Stimulated activated CD8-positive, alpha-beta memory T cell treated with anti-CD3 and anti-CD28 coated beads, Interleukin-7, amount 100 ng/mL, for 24 hours (primary cell): ENCODE data around the gene MYO5C.
"Not testable (repeated sequence)": the region's sequence is repeated elsewhere in the genome, so short reads cannot be mapped to it uniquely, and the experiment has no call there.

Experiments
- DNase-seq: peaks from one replicate; pipeline ENCODE4 v3.0.0-alpha.2; 2020; ENCODE audit warnings: low read depth

Gene MYO5C

DNA sequence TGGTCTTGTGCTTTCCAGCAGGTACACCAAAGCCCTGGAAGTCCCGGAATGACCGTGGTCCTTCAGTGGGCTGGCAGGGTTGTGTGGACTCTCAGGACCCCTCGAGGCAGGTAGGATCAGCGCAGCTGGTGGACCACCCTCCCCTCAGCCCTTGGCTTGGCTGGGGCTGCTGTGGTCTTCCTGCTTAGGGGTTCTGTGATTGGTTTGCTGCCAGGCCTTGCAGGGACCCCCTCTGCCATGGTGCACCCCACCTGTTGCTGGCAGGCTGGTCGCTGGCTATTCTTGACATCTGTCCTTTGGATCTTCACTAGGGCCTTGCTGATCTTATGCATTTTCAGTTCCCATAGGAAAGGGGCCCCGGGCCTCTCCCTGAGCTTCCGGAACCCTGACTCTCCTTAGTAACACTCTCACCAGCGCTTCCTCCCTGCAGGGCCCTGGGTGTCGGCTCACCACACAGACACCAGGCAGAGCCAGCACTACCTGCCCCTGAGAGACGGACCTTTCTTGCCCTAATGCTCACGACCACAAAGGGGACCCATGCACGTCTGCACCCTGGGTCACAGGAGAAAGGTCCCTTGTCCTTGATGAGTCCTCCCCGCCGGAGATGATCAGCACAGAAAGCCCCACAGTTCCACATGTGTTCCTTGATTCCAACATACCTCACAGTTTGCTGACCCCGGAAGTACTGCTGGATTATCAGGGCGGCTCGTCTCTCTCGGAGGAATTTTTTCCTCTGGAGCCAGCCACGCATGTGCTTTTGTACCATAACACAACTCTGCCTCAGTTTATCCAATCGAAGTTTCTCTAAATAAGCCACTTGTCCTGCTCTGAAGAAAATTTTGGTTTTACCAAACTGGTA, 51.7 kb downstream of the MYO5C start:
- DNase-seq, result no peak

DNA sequence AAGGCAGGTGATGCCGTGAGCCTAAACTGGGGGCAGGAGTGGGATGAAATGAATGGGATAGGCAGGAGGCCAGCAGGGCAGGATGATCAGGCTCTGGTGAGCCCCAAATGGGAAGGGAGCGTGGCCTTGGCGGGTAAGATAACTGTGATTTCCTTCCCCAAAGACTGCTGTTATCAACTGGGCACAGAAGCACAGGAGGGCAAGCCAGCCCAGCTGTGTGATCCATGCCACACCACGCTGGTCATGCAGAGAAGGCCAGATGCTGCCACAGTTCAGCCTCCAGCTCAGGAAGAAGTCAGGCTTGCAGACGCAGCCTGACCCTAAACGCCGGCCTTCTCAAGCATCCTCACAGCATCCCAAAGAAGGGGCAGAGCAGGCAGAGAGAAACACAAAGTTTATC, 52.3 kb downstream of the MYO5C start:
- DNase-seq, result no peak

DNA sequence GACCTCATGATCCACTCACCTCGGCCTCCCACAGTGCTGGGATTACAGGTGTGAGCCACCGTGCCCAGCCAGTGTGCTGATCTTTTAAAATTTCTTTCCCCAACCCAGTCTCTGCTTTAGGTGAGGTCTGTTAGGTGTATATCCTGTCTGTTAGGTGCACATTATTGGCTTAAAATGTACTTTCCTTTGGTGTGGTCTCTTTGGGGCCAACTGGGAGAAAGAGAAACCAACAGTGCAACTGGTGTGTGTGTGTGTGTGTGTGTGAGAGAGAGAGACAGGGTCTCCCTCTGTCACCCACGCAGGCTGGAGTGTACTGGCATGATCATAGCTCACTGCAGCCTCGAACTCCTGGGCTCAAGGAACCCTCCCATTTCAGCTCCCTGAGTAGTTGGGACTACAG, 54.1 kb downstream of the MYO5C start:
- no peak for DNase-seq

DNA sequence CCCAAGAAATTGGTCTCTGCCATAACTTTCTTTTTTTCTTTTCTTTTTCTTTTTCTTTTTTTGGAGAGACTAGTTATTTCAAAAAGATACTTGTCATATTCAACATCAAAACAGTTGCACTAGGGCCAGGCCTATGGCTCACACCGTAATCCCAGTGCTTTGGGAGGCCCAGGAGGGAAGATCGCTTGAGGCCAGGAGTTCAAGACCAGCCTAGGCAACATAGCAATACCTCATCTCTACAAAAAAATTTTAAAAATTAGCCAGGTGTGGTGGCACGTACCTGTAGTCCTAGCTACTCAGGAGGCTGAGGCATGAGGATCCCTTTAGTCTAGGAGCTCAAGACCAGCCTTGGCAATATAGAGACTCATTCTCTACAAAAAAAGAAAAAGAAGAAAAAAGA, 55.4 kb downstream of the MYO5C start:
- DNase-seq, result no peak

DNA sequence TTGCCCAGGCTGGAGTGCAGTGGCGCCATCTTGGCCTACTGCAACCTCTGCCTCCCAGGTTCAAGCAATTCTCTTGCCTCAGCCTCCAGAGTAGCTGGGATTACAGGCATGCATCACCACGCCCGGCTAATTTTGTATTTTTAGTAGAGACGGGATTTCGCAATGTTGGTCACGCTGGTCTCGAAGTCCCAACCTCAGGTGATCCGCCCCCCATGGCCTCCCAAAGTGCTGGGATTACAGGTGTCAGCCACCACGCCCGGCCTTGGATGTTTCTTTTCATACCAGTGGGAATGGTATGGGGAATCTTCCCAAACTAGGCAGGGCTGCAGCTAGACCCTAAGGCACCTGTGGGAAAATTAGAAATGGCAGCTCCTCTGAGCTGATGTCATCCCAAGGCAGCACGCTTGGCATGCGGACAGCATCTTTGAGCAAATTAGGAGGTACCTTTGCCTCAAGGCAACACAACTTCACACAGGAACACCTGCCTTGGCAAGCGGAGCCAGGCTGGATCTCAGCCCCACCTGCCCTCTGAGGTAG, 56.5 kb downstream of the MYO5C start:
- DNase-seq, result not testable (repeated sequence)

DNA sequence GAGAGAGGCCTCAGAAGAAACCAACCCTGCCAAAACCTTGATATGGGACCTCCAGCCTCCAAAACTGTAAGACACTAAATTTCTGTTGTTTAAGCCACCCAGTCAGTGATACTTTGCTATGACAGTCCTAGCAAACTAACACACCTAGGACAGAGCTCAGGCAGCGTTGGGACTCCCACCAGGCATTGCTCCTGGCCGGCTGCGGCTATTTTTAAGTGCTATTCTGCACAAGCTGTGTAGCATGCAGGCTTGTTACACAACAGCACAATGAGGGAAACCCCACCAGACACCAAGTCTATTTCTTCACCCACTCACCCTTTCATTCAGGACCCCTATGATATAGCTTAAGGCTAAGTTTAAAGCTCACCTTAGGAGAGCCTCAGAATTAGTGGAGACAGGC, 57.5 kb downstream of the MYO5C start:
- no peak for DNase-seq

DNA sequence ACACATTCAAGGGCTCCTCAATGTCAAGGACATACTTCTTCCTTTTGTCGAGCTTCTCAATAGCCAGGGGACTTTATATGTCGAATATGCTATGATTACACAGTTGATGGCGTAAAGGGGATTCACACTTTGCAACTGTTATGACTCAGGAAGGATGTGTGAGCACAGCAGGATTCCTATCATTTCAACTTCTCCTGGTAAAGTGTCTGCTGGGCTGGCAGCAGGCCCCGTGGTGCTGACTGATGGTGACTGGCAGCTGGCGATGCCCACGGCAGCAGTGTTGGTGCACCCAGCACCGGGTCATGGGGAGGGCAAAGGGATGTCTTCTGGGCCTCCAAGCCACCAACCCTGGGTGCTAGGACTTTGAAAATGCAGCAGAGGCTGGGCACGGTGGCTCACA, 59.6 kb downstream of the MYO5C start:
- no peak for DNase-seq

DNA sequence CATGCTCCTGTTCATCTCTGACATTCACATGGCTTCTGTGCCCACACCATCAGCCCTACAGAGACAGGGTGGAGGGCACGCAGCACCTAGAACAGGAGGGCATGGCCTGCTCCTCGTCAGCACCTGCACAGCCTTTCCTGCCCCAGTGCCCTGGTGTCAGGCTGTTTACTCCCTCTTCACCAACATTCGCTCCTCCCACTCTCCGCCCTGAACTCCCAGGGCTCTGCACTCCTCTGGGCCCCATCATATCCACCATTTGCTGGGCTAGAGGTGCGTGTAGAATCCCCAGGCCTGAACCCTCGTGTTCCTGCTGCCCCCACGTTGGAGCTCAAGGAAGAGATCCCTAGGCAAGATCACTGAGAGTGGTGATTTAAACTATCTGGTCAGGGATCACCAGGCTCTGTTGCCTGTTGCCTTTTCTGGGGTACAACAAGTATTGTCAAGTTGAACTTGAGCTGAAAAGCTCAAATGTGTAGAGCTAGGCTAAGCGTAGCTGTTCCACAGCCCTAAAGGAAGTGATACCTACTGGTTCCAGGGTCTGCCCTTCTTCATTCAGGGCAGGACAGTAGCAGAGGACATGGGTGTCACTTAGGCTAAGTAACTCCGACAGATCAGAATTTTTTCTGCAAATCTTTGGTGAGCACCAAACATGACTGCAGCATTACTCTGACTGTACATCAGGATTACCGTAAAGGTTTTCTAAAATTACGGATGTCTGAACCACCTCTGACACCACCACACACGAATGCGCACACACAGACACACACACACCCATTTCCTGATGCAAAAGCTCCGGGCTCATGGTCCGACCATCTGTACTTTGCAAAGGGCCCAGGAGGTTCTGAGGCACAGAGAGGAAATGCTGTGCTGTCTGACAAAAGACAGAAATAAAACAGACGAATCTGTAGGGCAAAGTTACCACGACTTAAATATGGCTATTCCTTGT, 60.7 kb downstream of the MYO5C start:
- DNase-seq, result no peak

DNA sequence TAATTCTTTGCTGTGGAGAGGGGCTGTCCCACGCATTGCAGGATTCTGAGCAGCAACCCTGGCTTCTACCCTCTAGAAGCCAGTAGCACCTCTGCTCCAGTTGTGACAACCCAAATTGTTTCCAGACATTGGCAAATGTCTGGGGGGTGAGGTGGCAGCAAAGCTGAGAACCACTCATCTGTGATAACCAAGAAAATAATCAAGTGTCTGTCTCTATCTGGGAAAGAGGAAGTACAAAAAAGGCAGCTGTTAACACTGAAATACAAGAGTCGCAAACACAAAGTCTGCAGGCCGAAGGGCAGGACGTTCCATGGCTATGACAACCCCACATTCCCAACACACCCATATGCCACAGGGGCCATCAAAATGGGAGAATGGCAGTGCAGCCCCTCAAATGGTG, 62.2 kb downstream of the MYO5C start:
- DNase-seq, result no peak

DNA sequence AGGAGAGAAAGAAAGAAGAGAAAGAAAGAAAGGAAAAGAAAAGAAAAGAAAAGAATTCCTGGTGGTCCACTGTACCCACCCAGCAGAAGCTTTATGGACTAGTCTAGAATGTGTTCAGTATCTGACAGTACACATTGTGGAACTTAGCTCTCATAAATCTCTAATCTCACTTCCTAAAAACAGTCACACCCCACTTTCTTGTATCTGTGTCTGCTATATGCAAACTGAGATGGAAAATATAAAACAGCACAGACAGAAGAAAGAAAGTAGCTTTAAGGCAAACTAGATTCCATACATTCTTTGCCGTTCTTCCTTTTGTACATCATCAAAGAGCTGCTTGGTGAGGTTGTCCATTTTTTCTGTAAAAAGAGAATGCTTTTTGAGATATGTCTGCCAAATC, 63.3 kb downstream of the MYO5C start:
- DNase-seq, result no peak

DNA sequence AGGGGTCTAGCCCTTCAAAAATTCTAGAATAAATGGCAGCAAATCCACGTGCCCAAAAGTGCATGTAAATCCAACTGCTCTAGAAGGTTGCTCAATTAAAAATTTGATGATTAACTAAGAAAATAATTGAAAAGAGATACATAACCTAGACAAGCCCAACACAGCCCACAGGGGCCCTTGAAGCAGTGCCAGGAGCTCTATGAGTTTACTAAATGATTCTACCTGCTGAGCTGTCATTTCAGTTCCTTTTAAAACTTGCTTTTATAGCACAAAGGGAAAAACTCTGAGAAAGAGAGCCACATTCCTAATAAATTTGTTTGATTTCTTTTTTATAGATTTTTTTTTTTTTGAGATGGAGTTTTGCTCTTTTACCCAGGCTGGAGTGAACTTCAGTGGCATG, 65.5 kb downstream of the MYO5C start:
- no peak for DNase-seq

DNA sequence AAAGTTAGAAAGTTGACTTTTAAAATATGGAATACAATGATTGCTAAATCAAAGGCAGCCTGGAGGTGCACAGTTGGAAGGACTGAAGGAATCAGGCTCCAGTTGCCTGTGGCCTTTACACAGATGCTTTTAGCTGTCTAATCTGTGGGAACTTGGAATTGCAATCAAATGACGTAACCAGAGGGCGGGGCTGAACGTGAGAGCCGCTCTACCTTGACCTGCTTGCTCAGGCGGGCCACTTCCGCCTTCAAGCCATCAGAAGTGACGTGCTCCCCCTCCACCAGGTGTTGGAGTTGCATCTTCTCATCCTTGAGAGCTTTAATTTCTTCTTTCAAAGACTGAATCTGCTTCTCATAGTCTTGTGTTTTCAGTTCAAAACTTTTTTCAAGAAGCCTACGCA, 66.7 kb downstream of the MYO5C start:
- no peak for DNase-seq

DNA sequence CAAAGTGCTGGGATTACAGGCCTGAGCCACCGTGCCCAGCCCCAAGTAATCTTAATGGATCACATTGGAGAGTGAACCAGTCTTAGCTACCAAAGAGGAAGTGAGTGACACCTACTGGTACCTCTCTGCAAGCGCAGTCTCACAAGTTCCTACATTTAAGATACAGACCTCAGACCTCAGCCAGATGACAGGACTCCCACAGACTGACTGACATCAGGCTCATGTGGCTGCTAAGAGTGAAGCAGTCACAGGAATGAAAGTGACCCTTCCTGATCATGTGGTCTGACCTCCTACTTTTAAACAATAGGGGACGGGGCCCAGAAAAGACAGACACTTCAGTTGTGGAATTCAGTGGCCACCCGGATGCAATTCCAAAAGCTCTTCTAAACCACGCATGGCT, 68.1 kb downstream of the MYO5C start:
- peak; percentile 26 for DNase-seq

DNA sequence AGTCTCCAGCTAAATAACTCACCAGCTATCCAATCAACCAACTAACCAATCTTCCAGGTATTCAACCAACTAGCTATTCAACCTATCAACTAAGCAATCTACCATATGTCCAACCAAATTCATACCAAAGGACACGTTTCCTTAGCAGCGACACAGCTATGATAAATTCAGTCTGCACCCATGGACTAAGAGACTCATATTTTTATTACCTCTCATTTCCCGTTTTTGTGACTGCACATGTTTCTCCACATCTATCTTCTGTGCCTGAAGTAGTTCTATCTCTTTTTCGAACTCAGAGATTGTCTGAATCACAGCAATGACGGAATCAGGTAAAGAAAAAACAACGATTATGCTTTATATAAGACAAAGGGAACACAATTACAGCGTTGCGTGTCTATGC, 70.4 kb downstream of the MYO5C start:
- DNase-seq, result no peak

DNA sequence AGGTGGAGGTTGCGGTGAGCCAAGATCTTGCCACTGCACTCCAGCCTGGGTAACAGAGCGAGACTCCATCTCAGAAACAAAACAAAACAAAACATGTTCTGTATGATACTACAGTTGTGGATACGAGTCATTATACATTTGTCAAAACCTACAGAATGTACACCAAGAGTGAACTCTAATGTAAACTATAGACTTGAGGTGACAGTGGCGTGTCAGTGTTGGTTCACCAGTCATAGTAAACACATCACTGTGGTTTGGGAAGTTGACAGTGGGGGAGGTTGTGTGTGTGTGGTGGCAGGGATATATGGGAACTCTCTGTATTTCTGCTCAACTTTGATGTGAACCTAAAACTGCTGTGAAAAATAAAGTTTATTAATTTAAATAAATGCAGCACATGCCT, 71.4 kb downstream of the MYO5C start:
- DNase-seq, result no peak

DNA sequence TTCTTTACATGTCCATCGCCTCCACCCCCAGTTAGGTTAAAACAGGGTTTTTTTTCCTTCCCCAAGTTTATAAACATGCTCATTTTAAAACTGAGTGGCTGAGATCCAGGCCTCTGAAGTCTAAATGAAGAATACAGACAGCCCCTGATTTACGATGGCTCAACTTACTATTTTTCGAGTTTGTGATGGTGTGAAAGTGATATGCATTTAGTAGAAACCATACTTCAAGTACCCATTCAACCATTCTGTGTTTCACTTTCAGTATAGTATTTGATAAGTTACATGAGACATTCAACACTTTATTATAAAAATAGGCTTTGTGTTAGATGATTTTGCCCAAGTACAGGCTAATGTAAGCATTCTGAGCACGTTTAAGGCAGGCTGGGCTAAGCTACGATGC, 73.9 kb downstream of the MYO5C start:
- no peak for DNase-seq

DNA sequence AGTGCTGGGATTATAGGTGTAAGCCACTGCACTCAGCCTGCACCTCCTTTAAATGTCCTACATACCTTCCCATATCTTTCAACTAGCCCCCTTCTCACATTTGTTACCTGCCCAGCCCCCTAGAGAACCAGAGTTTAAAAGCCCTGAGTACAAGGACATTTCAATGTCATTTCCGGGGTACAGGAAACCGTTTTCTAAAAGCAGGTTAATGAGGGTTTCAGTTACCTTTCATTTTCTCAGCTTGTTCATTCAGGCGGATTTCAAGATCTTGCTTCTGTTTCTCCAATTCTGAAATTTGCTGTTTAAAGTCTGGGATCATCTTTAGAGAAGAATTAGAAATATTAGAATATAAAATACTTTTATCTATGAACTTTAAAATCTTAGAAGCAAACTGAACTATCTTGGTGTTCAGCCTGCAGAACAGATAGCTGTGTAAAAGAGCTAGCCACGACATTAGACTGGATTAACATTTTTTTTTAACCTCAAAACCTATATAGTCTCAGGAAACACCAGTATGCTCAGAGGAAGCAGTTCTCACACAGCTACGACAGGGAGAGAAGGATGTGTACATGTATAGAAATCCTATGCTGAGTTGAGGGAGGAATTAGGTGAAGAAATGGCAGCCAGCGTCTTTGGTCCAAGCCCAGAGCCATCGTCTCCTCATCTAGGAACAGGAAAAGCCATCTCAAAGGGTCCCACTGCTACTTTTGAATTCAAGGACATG, 74.5 kb downstream of the MYO5C start:
- DNase-seq, result no peak

DNA sequence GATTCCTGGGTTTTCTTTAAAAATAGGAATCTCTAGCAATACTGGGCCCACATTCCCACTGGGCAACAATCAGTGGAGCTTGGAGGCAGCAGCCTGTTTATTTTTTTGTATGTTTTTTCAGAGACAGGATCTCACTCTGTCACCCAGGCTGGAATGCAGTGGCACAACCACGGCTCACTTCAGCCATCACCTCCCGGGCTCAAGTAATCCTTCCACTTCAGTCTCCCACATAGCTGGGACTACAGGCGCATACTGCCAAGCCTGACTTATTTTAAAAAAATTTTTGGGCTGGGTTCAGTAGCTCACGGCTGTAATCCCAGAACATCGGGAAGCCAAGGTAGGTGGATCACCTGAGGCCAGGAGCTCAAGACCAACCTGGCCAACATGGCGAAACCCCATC, 75.4 kb downstream of the MYO5C start:
- no peak for DNase-seq

DNA sequence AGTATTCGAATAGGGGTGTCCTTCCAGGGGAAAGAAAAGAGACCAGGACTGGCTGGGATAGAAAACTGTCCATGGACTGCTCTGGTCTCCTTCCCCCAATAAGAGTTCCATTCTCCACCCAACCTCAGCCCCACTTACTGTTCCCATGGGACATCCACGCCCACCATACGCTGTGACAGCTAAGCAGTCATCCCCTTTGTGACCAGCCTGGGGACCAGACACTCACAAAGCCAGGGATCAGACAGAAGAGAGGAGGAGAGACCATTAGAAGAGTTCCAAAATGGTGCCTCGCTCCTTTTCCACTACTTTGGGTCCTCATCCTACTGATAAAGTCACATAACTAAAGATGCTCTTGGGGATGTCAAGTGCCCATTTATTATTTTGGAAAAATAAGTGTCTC, 76.8 kb downstream of the MYO5C start:
- DNase-seq, result no peak

DNA sequence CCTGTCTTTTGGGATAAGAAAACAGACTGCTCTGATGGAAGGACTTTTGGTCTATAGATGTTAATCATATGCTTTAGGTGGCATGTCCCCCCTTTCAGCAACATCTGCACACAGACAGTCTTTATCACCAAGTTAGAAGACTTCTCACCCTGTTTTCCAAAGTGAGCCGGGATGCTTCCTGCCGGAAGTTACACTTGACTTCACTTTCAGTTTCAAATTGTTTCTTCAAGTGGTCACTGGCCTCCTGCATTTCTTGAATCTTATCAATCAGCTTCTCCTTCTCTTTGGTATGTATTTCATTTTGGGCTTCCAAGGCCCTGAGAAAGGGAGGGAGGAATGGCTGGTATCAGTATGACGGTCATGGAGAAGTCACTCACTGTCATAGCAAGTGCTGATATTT, 77.2 kb downstream of the MYO5C start:
- DNase-seq, result no peak

DNA sequence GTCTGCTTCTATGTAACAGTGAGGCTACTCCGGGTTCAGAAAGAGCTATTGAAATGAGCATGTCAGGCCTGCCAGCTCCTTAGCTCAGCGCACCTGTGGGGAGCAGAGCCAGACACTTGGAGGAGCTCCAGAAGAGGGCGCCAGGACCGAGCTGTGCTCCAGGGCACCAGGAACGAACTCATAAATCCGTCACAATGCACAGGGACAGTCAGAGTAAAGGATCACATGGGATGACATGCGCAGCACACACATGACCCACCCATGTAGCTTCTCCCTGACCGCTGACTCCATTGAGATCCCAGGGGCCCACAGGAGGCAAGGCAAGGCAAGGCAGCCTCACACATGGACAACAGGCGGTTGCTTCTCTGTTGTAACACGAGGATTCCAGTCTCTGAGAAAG, 78.4 kb downstream of the MYO5C start:
- DNase-seq, result no peak

DNA sequence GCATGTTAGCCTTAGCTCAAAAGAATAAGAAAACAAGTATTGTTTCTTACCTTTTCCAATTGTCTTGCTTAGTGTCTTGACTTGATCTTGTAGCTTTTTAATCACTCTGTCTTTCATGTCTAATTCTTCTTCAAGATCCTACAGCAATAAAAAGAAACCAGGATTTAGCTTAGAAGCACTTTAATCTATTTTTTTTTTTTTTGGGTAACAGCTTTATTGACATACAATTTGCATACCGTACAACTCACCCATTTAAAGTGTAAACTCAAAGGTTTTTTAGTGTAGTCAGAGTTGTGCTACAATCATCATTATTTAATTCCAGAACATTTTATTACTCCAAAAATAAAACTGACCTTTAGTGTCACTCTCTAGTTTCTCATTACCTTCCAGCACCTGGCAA, 81.1 kb downstream of the MYO5C start:
- DNase-seq, result no peak
